ENCODE measurements around the gene CFDP1.

GRCh38 chr16:75264999-75265910 is 168.0 kb downstream of the CFDP1 start:
- no peak for TF ChIP-seq MAX (IDR thresholded peaks at IDR 0.05)
- TF ChIP-seq TAF1 (IDR thresholded peaks at IDR 0.05; ENCODE audit: low read depth) = no peak
- TF ChIP-seq REST (IDR thresholded peaks at IDR 0.05; ENCODE audit: low read depth) = no peak
- no peak for TF ChIP-seq CEBPB (IDR thresholded peaks at IDR 0.05)
- TF ChIP-seq RAD21 (IDR thresholded peaks at IDR 0.05; ENCODE audit: low read depth) = no peak
- TF ChIP-seq CREB1 (IDR thresholded peaks at IDR 0.05; ENCODE audit: low read depth) = no peak
- no peak for TF ChIP-seq FOXM1 (IDR thresholded peaks at IDR 0.05; ENCODE audit: borderline replicate concordance, low read depth)
- no peak for TF ChIP-seq EP300 (IDR thresholded peaks at IDR 0.05; ENCODE audit: borderline replicate concordance)
- peak; percentile 64 for TF ChIP-seq ZBTB7A (IDR thresholded peaks at IDR 0.05; ENCODE audit: low read depth)
- no peak for TF ChIP-seq NFIC (IDR thresholded peaks at IDR 0.05)
- no peak for TF ChIP-seq USF1 (IDR thresholded peaks at IDR 0.05)
